IMR-90 (cell line): ENCODE results near the gene DNAJC5. TPM values are rescaled to one million over a fixed set of nuclear protein-coding genes. Genes with fewer than 3 reads are reported as not detected.
A peak's percentile ranks its signal among the peaks of the same experiment; 100 is the strongest.

Experiments
- ATAC-seq: fragments of 200-7000 bp; cut with Tn5 transposase; 2 replicates; pipeline ENCODE4 v1.9.1; 2020; ENCODE audit warnings: low read depth, mild to moderate bottlenecking, moderate library complexity
- BruUV-seq: library from RNA; stranded (reverse); fragments of 400-500 nt; replicated peaks from 2 replicates; lab custom pipeline; 2021; lab: Mats Ljungman, UMichigan
- CTCF ChIA-PET: fragments of 300-600 bp; formaldehyde crosslinking; extraction: SDS; loops from one replicate; lab custom pipeline; 2021; ENCODE audit warnings: antibody characterized with exemption; lab: Yijun Ruan, JAX
- POLR2A ChIA-PET: fragments of 300-600 bp; sonication (Branson Sonifier 250); formaldehyde crosslinking; loops from one replicate; lab custom pipeline; 2022; ENCODE audit warnings: antibody characterized with exemption; ENCODE audit not compliant: unreplicated experiment; lab: Charles Lee
- DNase-seq: peaks from one replicate; pipeline ENCODE4 v3.0.0; 2013
- H2AFZ ChIP-seq: replicated peaks from 2 replicates; pipeline ENCODE3; 2013; ENCODE audit warnings: low read length, mild to moderate bottlenecking; ENCODE audit not compliant: poor library complexity
- H2AK5ac ChIP-seq: 2 replicates; pipeline ENCODE4 v1.6.1; 2013; ENCODE audit warnings: low read depth, low read length, inconsistent platforms
- H2AK9ac ChIP-seq: replicated peaks from 2 replicates; pipeline ENCODE3; 2013; ENCODE audit warnings: mild to moderate bottlenecking, low read depth, low read length, moderate library complexity; ENCODE audit not compliant: poor library complexity
- H2BK120ac ChIP-seq: 2 replicates; pipeline ENCODE4 v1.6.1; 2013; ENCODE audit warnings: low read depth, low read length, inconsistent platforms
- H2BK15ac ChIP-seq: 3 replicates; pipeline ENCODE4 v1.6.1; 2013; ENCODE audit warnings: low read depth, low read length, inconsistent platforms
- H2BK20ac ChIP-seq: 2 replicates; pipeline ENCODE4 v1.6.1; 2013; ENCODE audit warnings: low read depth, mild to moderate bottlenecking, inconsistent platforms, low read length, moderate library complexity
- H2BK5ac ChIP-seq: 2 replicates; pipeline ENCODE4 v1.6.1; 2013; ENCODE audit warnings: mild to moderate bottlenecking, low read depth, low read length, inconsistent platforms; ENCODE audit not compliant: poor library complexity, severe bottlenecking
- H3K14ac ChIP-seq: replicated peaks from 2 replicates; pipeline ENCODE4 v1.6.1; 2013; ENCODE audit warnings: low read depth, low read length, inconsistent platforms
- H3K18ac ChIP-seq: 2 replicates; pipeline ENCODE4 v1.6.1; 2013; ENCODE audit warnings: low read depth, low read length, control low read depth
- H3K23ac ChIP-seq: 2 replicates; pipeline ENCODE4 v1.6.1; 2013; ENCODE audit warnings: low read depth, low read length, inconsistent platforms
- H3K27ac ChIP-seq: 2 replicates; pipeline ENCODE4 v1.5.1; 2013; ENCODE audit warnings: mild to moderate bottlenecking, control low read depth, low read length; ENCODE audit not compliant: insufficient read depth
- H3K27me3 ChIP-seq: 2 replicates; pipeline ENCODE4 v1.6.1; 2013; ENCODE audit warnings: low read length; ENCODE audit not compliant: control insufficient read depth, insufficient read depth
- H3K36me3 ChIP-seq: 2 replicates; pipeline ENCODE4 v1.6.1; 2013; ENCODE audit warnings: low read length, mixed read lengths; ENCODE audit not compliant: control insufficient read depth, insufficient read depth
- H3K4ac ChIP-seq: 2 replicates; pipeline ENCODE4 v1.6.1; 2013; ENCODE audit warnings: low read depth, low read length, inconsistent platforms
- H3K4me1 ChIP-seq: 2 replicates; pipeline ENCODE4 v1.6.1; 2013; ENCODE audit warnings: low read length, mixed read lengths; ENCODE audit not compliant: control insufficient read depth, insufficient read depth
- H3K4me2 ChIP-seq: 2 replicates; pipeline ENCODE4 v1.6.1; 2013; ENCODE audit warnings: low read depth, mild to moderate bottlenecking, control low read depth, low read length, moderate library complexity
- H3K4me3 ChIP-seq: 2 replicates; pipeline ENCODE4 v1.5.1; 2013; ENCODE audit warnings: low read depth, mild to moderate bottlenecking, control low read depth, low read length, moderate library complexity; ENCODE audit not compliant: insufficient read depth
- H3K56ac ChIP-seq: 2 replicates; pipeline ENCODE4 v1.6.1; 2013; ENCODE audit warnings: low read length, inconsistent platforms; ENCODE audit not compliant: insufficient read depth; ENCODE audit errors: extremely low read depth
- H3K79me1 ChIP-seq, 2 experiments: 2 replicates each; pipeline ENCODE4 v1.6.1; 2013; ENCODE audit warnings: low read length in 2 of 2, inconsistent platforms in 1 of 2, low read depth in 1 of 2
- H3K9ac ChIP-seq: 2 replicates; pipeline ENCODE4 v1.6.1; 2013; ENCODE audit warnings: low read depth, low read length, control low read depth
- H3K9me1 ChIP-seq: 2 replicates; pipeline ENCODE4 v1.6.1; 2013; ENCODE audit warnings: low read length, inconsistent platforms; ENCODE audit not compliant: insufficient read depth
- H3K9me3 ChIP-seq: 2 replicates; pipeline ENCODE4 v1.6.1; 2013; ENCODE audit warnings: low read length; ENCODE audit not compliant: control insufficient read depth, insufficient read depth
- H4K20me1 ChIP-seq: 2 replicates; pipeline ENCODE4 v1.6.1; 2013; ENCODE audit warnings: low read length, inconsistent platforms; ENCODE audit not compliant: insufficient read depth
- H4K5ac ChIP-seq: 2 replicates; pipeline ENCODE4 v1.6.1; 2013; ENCODE audit warnings: mild to moderate bottlenecking, low read depth, low read length, control low read depth
- H4K8ac ChIP-seq, 2 experiments: 2 replicates each; pipeline ENCODE4 v1.6.1; 2013; ENCODE audit warnings: low read depth in 2 of 2, low read length in 2 of 2, control low read depth in 1 of 2, inconsistent platforms in 1 of 2
- H4K91ac ChIP-seq: 2 replicates; pipeline ENCODE4 v1.6.1; 2013; ENCODE audit warnings: low read depth, low read length, inconsistent platforms; ENCODE audit not compliant: insufficient read depth
- CHD1 ChIP-seq: IDR thresholded peaks from 2 replicates; pipeline ENCODE4 v1.6.1; 2012; ENCODE audit warnings: low read depth, low read length, improper control_type of control experiment
- MAZ ChIP-seq: IDR thresholded peaks from 2 replicates; pipeline ENCODE4 v1.6.1; 2012; ENCODE audit warnings: low read depth, mild to moderate bottlenecking, low read length, improper control_type of control experiment, moderate library complexity, borderline replicate concordance
- MXI1 ChIP-seq: IDR thresholded peaks from 2 replicates; pipeline ENCODE4 v1.6.1; 2012; ENCODE audit warnings: low read depth, mild to moderate bottlenecking, low read length, moderate library complexity, borderline replicate concordance
- RFX5 ChIP-seq: IDR thresholded peaks from 2 replicates; pipeline ENCODE4 v1.8.0; 2012; ENCODE audit warnings: low read depth, mild to moderate bottlenecking, low read length, moderate library complexity
- WGBS, 2 experiments: methylation state at CpG; one replicate each; pipeline versions ENCODE4 v1.1.5 to v1.1.7; 2013; ENCODE audit warnings: missing lambda C conversion rate in 2 of 2; ENCODE audit not compliant: insufficient read length in 1 of 2; ENCODE audit errors: extremely low coverage in 2 of 2; 5-methylcytosine and 5-hydroxymethylcytosine counted together
- dilution Hi-C: fragments of 300-500 bp; cut with HindIII; formaldehyde crosslinking; loops from one replicate; pipeline ENCODE4 v1.14.3; 2018; ENCODE audit warnings: low sequenced_read_pairs; ENCODE audit not compliant: unreplicated experiment
- in situ Hi-C: fragments of 300-500 bp; cut with MboI; formaldehyde crosslinking; loops from 3 replicates; pipeline ENCODE4 v1.14.3; 2019; ENCODE audit warnings: low sequenced_read_pairs, inconsistent platforms, mixed read lengths
- intact Hi-C: fragments of 100-400 bp; cut with micrococcal nuclease; formaldehyde crosslinking; loops from 2 replicates; pipeline ENCODE4 v1.10.0; 2022
- polyA plus RNA-seq, 3 experiments: library from polyadenylated mRNA; depleted of rRNA; stranded (reverse); fragments of >200 nt; gene quantifications; 2 replicates each; pipeline ENCODE4 v1.2.3, GENCODE V29; 2012; ENCODE audit warnings: low replicate concordance in 1 of 3
- total RNA-seq: library from RNA; depleted of rRNA; stranded (reverse); fragments of >200 nt; gene quantifications from 2 replicates; pipeline ENCODE4 v1.2.3, GENCODE V29; 2012
- TF ChIP-seq, protein P1 (sequence below): conservative IDR thresholded peaks from 2 replicates; pipeline ENCODE4 v1.5.1; 2012; ENCODE audit warnings: mild to moderate bottlenecking, low read depth, low read length, improper control_type of control experiment

Gene DNAJC5
- total and polyA plus RNA-seq, 2 of the 4 experiments (the other 2 are of a cell fraction), result 35.6 to 45.2 TPM

DNA sequence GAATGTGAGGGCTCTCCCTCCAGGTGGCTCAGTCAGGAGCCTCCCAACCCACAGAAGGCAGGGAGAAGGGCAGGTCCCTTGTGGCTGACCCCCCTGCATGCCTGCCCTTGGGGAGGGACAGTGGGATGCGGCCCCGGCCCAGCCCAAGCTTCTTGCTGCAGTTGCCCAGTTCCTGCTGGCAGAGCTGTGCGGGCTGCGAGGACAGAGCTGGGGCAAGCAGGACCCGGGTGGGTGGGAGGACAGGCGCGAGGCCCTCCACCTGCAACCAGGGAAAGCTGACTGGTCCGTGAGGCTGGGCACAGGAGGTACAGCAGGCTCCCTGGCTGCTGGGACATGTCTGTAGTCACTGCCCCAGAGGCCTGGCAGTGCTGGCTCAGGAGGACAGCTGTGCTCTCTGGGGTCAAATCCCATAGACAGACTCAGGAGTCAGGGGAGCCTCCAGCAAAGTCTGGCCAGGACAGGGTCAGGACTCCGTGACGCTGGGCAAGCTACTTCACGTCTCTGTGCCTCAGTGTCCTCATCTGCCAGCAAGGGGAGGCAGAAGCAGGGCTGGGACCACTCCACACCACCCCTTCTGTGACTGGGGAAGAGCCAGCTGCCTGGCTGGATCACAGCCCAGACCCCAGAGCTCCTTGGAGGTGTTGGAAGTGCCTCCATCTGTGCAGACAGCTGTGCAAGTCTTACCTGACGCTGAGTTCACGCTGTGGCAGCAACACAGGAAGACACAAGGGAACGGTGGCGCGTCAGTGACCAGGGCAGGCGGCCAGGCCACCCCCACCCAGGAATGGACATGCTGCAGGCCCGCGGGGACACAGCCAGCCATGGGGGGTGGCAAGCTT lies 48.3 kb downstream of the DNAJC5 start (continued):
- TF ChIP-seq CHD1, result no peak

DNA sequence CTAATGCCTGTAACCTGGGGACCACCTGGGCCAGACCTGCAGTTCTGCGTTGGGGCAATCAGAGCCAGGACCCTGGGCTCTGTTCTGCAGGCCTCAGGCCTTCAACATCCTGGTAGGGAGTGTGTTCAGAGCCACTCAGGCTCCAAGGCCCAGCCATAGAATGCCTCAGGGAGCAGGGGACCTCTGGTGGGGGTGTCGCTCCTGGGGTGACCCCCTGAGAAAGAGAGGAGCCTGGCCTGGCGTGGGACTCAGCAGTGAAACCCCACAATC lies 48.8 kb downstream of the DNAJC5 start:
- Histone ChIP-seq H3K4me1 (peaks cover 2% of the 10 kb centered on the region; the same call in 1 of the 2 replicates), H3K9ac (no peak overlapping the region), H2BK5ac (no peak overlapping the region), H4K91ac (no peak overlapping the region), H3K9me3 (no peaks in the 10 kb centered on the region), H2BK15ac (no peak overlapping the region), H3K36me3 (peaks cover 52% of the 10 kb centered on the region), H3K18ac (no peak overlapping the region), H3K27me3 (no peaks in the 10 kb centered on the region), H3K14ac (no peak overlapping the region), H2BK20ac (no peak overlapping the region), H4K20me1 (peaks cover 93% of the 10 kb centered on the region), H3K79me1 (peaks cover 16 to 78% of the 10 kb centered on the region in 2 experiments), H3K23ac (no peak overlapping the region), H2AFZ (no peak overlapping the region), H3K56ac (no peak overlapping the region), H3K4ac (no peak overlapping the region), H2AK9ac (peak overlapping the region; percentile 10), H4K5ac (no peak overlapping the region), H2BK120ac (no peak overlapping the region), H3K27ac (no peak overlapping the region), H4K8ac (no peak overlapping the region), H2AK5ac (no peak overlapping the region), H3K4me2 (no peak overlapping the region), H3K9me1 (peaks cover 9% of the 10 kb centered on the region), H3K4me3 (no peak overlapping the region)
- DNase-seq, result no peak
- TF ChIP-seq MAZ (no peak), RFX5 (no peak), MXI1 (no peak)
- TF ChIP-seq, protein P1, sequence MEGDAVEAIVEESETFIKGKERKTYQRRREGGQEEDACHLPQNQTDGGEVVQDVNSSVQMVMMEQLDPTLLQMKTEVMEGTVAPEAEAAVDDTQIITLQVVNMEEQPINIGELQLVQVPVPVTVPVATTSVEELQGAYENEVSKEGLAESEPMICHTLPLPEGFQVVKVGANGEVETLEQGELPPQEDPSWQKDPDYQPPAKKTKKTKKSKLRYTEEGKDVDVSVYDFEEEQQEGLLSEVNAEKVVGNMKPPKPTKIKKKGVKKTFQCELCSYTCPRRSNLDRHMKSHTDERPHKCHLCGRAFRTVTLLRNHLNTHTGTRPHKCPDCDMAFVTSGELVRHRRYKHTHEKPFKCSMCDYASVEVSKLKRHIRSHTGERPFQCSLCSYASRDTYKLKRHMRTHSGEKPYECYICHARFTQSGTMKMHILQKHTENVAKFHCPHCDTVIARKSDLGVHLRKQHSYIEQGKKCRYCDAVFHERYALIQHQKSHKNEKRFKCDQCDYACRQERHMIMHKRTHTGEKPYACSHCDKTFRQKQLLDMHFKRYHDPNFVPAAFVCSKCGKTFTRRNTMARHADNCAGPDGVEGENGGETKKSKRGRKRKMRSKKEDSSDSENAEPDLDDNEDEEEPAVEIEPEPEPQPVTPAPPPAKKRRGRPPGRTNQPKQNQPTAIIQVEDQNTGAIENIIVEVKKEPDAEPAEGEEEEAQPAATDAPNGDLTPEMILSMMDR, result no peak
- dilution Hi-C loops, result no loop called here
- BruUV-seq, result no TSS peak
- no peak for ATAC-seq
- ChIA-PET POLR2A (no interaction called here), CTCF (no interaction called here)
- intact Hi-C loops, result no loop called here
- no CpG with 5 or more reads among the region's 3 CpGs for WGBS, 2 experiments
- in situ Hi-C loops, result no loop called here
